ENCODE measurements around the gene EPHB2.

EPHB2 gene

DNA sequence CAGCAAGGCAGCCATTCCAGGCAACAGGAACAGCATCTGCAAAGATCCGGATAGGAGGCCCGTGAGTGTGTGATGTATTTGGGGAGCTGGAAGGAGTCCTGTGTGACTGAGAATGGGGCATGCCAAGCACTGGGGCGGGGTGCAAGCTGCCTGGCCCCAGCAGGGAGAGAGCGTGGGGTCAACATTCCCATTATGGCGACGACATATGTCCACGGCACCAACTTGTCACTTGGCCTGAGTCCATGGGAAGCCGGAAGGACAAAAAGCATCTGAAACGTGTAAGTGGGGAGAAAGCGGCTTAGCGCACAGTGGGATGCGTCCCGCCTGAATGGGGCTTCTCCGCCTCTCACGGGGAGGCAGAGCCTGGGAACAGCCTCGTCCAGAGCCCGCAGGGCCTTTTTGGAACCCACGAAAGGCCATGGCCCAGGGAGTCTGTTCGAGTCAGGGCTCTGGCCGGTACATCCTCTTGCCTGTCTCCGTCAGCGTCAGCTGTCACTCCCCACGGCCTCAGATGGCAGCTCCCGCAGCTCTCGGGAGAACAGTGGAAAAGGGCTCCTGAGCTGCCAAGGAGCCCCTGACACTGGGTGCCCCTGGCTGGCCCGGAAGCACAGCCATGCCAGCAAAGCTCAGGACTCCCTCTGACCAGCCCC lies 12.4 kb downstream of the EPHB2 start:
- no peak for DNase-seq (ENCODE audit: low read depth)

GRCh38 chr1:22727873-22728272 lies 17.2 kb downstream of the EPHB2 start:
- DNase-seq (ENCODE audit: low read depth): no peak

GRCh38 chr1:22728751-22729399 lies 18.2 kb downstream of the EPHB2 start:
- DNase-seq (ENCODE audit: low read depth): no peak

DNA sequence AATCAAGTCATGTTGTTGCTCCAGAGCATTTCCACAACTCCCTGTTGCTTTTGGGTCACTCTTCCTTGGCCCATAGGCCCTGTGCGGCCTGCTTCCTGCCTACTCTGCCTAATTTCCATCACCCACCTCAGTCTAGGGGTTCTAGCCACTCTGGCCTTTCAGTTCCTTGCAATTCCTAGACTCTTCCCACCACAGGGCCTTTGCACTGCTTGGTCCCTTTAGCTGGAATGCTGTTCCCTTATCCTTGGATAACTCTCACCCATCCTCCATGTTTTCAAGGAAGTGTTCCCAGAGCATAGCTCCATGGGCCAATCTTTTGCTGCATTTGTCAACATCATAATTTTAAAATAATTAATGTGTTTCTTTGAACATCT lies 18.7 kb downstream of the EPHB2 start:
- no peak for DNase-seq (ENCODE audit: low read depth)

- DNase-seq (ENCODE audit: low read depth): no peak
These were observed 19.3 kb downstream of the EPHB2 start for GRCh38 chr1:22729912-22730311.

DNA sequence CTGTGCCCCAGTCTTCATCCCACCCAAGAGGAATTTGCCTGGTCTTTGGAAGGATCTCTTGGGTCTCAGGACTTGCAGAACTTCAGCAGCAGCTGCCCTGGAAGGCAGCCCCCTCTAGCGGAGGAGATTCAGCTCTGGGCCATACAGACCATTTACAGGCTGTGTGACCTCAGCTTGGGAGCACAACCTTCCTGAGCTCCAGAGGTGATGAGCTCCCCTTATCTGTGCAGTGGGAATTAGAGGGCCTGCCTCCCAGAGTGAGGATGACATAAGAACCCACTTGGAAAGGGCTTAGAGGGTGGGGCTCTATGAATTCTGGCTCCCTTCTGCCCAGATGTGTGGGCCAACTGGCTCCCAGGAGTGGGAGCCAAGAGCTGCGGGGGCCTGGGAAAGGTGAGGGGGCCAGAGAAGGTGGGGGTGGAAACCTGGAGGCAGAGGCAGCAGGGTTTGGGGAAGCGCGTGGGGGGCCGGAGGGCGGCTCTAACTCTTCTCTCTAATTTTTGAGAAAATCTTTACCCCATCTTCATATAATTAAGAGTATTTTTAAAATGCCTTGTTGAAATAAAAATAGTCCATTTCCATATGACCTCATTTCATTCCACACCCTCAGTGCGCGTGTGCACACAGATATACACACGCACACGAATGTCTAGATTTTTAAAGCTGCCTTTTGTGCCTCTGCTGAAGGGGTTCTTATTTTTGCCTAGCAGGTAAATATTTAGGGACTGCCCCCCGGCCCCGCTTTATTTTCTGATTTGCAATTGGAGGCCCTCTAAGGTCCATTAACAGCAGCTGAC lies 21.5 kb downstream of the EPHB2 start:
- DNase-seq (ENCODE audit: low read depth): no peak

DNA sequence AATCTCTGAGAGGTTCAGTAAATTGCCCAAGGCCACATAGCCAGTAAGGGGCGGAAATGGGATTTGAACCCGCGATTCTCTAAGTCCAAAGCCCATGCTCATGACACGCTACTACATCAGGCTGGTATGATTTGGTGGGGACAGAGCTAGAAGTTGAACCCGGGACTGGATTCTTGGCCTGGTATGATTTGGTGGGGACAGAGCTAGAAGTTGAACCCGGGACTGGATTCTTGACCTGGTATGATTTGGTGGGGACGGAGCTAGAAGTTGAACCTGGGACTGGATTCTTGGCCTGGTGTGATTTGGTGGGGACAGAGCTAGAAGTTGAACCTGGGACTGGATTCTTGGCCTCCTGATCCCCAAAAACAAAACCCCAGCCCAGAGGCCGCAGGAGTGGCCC lies 23.0 kb downstream of the EPHB2 start:
- DNase-seq (ENCODE audit: low read depth): no peak

DNA sequence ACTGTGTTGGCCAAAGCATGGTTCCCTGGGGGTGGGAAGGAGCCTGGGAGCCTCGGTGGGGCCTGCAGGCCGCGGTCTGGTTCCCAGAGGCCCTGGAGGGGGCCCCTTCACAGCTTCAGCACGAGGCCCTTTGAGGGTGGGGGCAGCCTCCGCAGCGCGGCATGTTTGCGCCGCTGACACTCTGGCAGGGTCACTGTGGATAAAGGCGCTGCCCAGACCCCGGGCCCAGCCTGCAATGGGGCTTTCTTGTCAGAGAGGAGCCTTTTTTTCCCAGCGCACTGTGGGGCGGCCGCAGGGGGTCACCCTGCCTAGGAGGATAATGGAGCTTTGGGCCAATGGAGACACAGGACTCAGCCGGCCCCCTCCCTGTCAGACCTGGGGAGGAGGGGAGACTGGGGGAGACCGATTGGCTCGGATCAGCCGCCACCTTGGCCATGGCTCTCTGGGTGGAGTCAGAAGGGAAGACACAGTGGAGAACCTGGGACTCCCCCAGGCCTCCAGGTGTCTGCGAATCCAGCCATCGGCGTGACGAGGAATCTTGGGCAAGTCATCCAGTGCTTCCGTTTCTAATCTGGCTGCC lies 26.0 kb downstream of the EPHB2 start:
- no peak for DNase-seq (ENCODE audit: low read depth)

DNA sequence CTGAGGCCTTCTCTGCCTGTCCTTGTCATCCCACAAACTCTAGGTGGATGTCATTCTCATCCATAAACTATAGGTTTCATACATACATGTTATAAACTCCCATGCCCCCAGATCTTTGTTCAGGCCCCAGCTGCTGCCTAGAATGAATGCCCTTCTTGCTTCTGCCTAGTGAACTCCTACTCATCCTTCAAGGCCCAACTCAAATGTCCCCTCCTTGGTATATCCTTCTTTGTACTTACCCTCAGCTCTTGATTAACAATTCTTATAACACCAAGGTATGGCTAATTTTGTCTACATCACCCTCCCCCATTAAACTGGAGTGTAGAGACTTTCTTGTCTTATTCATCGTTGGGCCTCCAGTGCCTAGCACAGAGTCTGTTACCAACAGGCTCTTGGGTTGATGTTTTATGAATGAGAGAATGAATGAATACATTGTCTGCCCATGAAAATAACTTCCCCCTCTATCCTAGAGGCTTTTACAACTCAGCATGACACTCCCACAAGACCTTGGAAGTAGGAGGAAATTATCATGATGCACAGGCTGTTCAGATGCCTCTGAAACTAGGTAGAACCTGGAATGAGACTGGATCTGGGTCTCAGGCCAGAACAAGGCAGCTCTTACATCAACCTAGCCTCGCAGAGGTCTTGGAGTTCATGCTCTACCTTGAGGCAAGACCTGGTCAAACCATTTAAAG lies 26.9 kb downstream of the EPHB2 start:
- no peak for DNase-seq (ENCODE audit: low read depth)

- no peak for DNase-seq (ENCODE audit: low read depth)
These were observed 27.4 kb downstream of the EPHB2 start for GRCh38 chr1:22738069-22738435.

DNA sequence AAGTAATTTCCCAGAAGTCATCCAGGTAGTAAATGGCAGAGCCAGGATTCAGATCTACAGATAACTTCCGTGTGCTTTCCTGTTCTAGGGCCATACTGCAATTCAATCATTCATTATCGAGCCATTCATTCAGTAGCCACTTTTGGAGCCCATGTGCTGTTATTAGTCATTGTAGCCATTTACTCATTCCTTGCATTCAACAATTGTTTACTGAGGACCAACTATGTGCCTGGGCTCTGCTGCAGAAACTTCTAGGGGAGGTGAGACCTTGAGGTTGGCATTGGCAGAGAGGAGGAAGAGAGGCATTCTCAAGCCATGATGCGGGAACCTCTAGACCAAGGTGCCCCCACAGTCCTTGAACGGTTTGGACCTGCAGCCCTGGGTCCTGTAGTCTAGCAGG lies 27.9 kb downstream of the EPHB2 start:
- DNase-seq (ENCODE audit: low read depth): no peak

GRCh38 chr1:22739648-22740385 lies 29.2 kb downstream of the EPHB2 start:
- no peak for DNase-seq (ENCODE audit: low read depth)

DNA sequence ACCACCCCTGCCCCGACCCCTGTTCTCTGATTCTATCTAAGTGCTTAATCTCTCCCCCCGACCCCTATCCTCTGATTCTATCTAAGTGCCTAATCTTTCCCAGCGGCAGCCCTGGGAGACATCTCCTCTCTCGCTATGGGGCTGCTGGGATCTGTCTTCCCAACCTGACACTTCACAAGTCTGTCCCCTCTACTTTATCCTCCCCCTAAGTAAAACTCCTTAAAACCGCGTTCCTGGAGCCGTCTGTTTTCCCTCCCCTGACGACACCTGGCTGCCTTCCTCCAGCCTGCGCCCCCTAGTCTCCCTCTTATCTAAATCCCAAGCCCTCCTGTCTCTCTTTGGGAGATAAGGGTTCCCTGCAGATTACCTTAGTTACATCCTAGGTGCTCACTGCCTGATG lies 30.5 kb downstream of the EPHB2 start:
- no peak for DNase-seq (ENCODE audit: low read depth)

- DNase-seq (ENCODE audit: low read depth): no peak
These were observed 35.3 kb downstream of the EPHB2 start for GRCh38 chr1:22745669-22746585.

DNA sequence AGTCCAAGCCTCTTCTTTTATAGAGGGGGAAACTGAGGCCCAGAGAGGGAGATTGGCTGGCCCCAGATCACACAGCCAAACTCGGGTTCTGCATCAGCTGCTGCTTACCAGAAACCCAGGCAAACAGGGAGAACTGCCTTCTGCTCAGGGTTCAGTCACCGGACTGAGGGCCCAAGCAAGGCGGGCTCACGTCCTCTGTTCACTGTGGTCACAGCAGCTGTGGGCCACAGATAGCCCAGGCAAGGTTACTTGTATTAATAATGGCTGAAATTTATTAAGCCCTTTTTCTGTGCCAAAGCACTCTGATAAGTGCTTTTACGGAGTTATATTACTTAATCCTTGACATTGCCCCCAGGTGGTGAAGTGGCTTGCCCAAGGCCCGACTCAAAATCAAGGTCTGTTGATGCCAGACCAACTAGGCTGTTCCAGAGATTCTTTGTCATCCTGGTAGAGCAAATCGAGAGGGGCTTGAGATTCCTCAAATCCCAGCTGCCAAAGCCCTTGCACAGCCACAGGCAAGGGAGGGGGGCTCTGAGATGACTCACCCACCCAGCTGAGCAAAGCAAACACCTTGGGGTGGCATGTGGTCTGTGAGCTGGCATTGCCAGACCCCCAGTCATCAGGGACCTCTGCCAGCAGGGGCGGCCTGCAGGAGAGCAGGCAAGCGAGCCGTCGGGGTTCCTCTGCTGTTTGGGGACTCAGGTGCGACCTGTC lies 36.5 kb downstream of the EPHB2 start:
- no peak for DNase-seq (ENCODE audit: low read depth)

DNA sequence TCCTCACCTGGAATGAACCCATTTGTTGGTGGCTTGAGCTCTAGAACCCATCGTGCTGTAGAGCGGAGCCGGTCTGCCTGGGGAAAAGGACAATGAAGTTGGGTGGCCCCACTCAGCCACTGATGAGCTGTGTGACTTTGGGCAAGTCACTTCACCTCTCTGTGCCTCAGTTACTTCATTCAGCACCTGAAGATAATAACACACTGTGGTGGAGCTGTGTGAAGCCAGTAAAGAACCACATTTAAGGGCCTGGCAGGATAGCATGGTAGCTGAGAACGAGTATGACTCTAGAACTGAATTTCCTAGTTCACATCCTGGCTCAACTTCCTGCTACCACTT lies 37.1 kb downstream of the EPHB2 start:
- no peak for DNase-seq (ENCODE audit: low read depth)

DNA sequence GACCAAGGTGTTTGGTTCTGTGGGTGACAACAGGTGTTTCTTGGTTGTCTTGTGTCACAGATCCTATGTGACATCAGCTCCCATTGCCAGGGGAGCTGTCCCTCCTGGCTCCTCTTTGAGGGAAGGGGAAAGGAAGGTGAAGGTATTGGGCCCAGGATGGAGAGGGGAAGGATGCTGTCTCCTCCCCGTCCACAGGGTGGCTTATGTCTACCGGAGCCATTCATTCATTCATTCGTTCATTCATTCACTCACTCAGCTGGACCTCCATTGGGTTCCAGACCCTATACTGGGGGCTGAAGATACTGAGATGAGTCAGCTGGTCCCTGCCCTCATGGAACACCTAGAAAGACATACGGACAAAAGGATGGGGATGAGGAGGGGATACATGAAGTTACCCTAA lies 38.9 kb downstream of the EPHB2 start:
- no peak for DNase-seq (ENCODE audit: low read depth)

DNA sequence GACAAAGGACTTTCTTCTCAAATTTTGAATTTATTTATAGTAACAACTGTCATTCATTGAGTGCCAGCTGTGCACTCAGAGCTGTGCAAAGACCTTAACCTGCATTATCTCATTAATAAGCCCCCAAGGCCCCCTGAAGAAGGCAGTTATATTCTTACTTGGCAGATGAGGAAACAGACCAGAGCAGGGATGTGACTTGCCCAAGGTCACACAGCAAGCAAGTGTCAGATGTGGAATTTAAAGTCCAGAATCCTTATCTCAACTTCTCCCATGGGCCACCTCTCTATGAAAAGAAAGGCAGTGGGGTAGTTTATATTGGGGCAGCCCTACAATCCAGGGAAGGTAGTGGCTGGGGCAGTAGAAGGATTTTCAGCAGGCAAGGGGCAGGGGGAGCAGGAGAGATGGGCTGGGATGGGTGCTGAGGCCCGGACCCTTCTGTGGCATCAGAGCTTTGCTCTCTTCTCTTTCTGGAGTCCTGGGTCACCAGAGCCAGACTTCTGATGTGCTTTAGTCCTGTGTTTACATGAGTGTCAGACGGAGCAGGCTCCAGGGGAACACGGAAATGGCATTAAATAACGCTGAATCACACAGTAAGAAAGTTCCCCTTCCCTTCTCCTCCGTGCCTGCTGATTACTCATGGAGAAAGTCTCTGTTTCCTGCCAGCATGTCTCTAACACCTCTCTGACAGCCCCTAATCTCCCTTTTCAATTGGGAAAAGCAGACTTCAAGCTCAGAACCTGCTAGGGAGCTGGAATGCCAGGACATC lies 39.5 kb downstream of the EPHB2 start:
- no peak for DNase-seq (ENCODE audit: low read depth)

DNA sequence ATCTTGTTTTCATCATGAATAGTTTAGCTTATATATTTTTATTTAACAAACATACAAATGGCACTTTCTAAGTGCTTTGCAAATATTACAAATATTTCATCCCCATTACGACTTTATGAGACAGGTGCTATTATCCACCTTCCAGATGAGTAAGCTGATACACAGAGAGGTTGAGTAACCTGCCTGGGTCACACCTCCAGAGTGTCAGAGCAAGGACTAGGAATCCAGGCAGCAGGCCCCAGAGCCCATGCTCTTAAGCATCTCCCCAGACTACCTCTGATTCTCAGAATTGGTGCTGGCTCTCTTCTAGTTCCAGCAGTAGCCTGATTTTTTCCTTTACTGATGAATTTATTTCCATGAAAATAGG lies 40.0 kb downstream of the EPHB2 start:
- no peak for DNase-seq (ENCODE audit: low read depth)

Data from activated T-helper 1 cell treated with Interleukin-2 at 50 U/mL for 16 hours (primary cell).